ENCODE data around the gene ABCB6. TPM values are rescaled to one million over a fixed set of nuclear protein-coding genes. Genes with fewer than 3 reads are reported as not detected.

ABCB6 gene
- total RNA-seq, 4 donors from 2014 or later: 22.7 to 43.2 (median 36.1) TPM

DNA sequence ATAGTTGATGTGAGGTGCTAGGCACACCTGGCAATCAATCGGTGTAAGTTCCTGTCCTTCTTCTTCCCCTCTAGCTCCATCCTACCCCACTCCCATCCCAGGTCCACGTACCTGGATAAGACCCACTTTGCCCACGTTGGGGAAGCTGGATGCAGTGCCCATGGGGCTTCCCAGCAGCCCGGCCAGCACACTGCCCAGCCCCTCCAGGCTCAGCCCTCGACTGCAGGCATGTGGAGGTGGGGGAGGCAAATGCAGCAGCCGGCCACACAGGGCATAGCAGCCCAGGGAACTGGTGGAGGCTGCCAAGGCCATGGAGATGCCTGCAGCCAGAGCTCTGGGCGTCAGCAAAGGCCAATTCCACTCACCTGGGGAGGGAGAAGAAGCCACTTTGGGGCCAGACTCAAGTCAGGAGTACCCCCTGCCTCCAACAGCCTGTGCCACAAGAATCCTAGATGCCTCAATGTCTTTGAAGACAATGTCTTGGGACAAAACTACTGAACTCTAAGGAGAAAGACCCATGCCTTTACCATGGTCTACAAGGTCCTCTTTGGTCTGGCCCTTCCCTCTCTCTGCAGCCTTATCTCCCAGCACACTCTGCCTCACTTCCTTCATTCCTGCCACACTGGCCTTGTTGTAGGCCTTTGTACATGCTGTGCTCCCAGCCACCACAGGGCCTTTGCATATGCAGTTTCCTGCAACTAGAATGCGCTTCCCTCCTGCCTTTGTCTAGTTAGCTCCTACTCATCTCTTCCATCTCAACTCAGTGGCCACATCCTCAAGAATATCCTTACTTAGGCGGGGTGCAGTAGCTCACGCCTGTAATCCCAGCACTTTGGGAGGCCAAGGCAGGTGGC lies 53.5 kb downstream of the ABCB6 start:
- WGBS, 2 donors: 76 to 80% methylated on average over 10 of the region's 10 CpGs
- no peak for DNase-seq (ENCODE audit: low spot score in 2 of 2)

DNA sequence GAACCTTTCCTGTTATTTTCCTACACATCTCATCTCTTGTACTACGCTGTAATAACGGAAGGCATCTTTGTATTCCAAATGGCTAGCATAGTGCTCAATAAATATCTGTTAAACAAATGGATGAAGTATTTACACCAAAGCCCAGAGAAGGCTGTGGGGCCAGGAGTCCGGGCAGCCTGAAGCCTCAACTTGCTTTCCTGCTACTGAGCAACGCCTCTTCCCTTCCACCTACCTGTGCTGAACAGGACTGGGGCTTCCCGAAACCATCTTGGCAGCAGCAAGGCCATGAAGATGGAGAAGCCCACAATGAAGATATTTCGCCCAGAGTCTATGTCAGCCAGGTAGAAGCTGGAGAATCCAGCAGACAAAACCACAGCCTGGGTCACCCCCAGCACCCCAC lies 55.6 kb downstream of the ABCB6 start:
- Histone ChIP-seq H3K4me3 (no peak overlapping the region), H3K36me3 (peaks cover 0 to 2% (median 0%) of the 10 kb centered on the region in 3 donors), H3K27ac (no peak overlapping the region), H3K9me3 (no peaks in the 10 kb centered on the region), H3K4me1 (peaks cover 0 to 15% (median 12%) of the 10 kb centered on the region in 4 donors), H3K27me3 (no peaks in the 10 kb centered on the region)
- WGBS, 2 donors: 91 to 93% methylated on average over 6 of the region's 6 CpGs
- no peak for DNase-seq (ENCODE audit: low spot score in 2 of 2)
- TF ChIP-seq, protein P1, sequence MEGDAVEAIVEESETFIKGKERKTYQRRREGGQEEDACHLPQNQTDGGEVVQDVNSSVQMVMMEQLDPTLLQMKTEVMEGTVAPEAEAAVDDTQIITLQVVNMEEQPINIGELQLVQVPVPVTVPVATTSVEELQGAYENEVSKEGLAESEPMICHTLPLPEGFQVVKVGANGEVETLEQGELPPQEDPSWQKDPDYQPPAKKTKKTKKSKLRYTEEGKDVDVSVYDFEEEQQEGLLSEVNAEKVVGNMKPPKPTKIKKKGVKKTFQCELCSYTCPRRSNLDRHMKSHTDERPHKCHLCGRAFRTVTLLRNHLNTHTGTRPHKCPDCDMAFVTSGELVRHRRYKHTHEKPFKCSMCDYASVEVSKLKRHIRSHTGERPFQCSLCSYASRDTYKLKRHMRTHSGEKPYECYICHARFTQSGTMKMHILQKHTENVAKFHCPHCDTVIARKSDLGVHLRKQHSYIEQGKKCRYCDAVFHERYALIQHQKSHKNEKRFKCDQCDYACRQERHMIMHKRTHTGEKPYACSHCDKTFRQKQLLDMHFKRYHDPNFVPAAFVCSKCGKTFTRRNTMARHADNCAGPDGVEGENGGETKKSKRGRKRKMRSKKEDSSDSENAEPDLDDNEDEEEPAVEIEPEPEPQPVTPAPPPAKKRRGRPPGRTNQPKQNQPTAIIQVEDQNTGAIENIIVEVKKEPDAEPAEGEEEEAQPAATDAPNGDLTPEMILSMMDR (IDR thresholded peaks at IDR 0.05): no peak
- TF ChIP-seq POLR2A (IDR thresholded peaks at IDR 0.05) (no peak), EP300 (IDR thresholded peaks at IDR 0.05) (no peak)

More for the DNA sequence above, 53.5 kb downstream of the ABCB6 start:
- H3K9me3 ChIP-seq: no peaks in the 10 kb centered on the region
- H3K4me1 ChIP-seq: peaks cover 0 to 8% (median 6%) of the 10 kb centered on the region in 4 donors
- no peak overlapping the region for H3K27ac ChIP-seq
- H3K4me3 ChIP-seq: no peak overlapping the region
- H3K27me3 ChIP-seq: no peaks in the 10 kb centered on the region
- no peaks in the 10 kb centered on the region for H3K36me3 ChIP-seq
- TF ChIP-seq EP300 (IDR thresholded peaks at IDR 0.05) (no peak), POLR2A (IDR thresholded peaks at IDR 0.05) (no peak)
- TF ChIP-seq, protein P1 (IDR thresholded peaks at IDR 0.05): no peak

DNA sequence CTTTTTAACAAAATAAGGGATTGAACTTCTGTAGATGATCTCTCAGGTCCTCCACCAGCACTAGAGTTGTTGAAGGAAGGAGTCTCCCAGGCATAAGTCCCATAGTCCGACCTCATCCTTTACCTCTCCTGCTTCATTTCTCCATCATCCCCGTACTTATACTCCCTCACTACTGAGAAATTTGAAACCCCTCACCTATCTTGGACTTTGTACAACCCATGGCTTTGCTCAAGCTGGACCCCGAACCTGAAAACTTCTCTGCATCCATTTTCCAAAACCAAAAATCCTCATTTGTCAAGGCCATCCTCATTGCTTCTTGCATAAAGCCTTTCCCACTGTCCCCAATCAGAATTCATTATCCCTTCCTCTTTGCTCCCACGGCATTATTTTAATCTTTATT lies 57.7 kb downstream of the ABCB6 start:
- Histone ChIP-seq H3K4me1 (peaks cover 0 to 15% (median 12%) of the 10 kb centered on the region in 4 donors), H3K36me3 (peaks cover 0 to 23% (median 0%) of the 10 kb centered on the region in 3 donors), H3K4me3 (peak overlapping the region; percentile 71 to 83 (median 78)), H3K27me3 (no peaks in the 10 kb centered on the region), H3K27ac (peak overlapping the region; percentile 91 to 99 (median 96)), H3K9me3 (no peaks in the 10 kb centered on the region)
- TF ChIP-seq POLR2A (IDR thresholded peaks at IDR 0.05) (no peak), EP300 (IDR thresholded peaks at IDR 0.05) (no peak)
- TF ChIP-seq, protein P1 (IDR thresholded peaks at IDR 0.05): no peak
- 75 to 77% methylated on average over 4 of the region's 4 CpGs for WGBS, 2 donors
- DNase-seq (ENCODE audit: low spot score in 2 of 2): no peak

DNA sequence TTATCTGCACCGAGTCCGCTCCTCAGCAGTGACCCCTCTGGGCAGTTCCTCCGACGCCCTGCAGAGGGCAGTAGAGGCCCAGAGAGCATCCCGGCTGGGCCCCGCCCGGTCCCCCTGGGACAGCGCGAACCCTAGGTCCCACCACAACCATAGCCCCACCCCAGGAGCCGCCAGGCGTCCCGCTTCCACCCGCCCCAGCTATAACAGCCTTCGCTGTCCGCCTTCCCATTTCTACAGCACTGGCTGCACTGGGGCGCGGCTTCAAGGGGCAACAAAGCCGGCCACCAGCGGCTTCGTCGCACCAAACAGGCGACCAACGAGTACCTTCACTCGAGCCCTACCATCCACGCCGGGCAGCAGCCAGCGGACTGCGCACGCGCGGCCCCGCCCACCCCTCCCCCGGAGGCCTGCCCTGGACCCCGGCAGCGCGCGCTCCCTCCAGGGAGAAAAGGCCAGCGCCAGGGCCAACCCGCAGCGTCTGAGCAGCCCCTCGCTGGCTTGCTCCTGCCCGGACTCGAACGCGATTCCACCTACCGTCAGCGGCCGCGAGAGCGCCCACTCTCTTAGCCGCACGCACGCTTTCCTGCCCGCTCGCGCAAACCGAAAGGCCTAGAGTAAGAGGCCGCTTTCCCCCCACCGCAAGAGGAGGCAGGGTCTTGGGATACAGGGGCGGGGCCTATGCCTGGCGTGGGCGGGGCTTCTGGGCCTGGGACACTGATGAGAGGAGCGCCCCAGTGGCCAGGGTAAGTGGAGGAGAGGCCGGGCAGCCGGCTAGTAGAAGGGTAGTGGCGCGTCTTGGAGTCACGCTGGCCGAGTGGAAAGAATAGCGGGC lies 58.4 kb downstream of the ABCB6 start, which contains the start of gene NHEJ1:
Gene NHEJ1, minus strand, starts transcription at position 630 of the 832 bp plus-strand sequence. CDS start 2,453 bp downstream, outside the sequence.
- WGBS, 2 donors: 0 to 1% methylated on average over 46 to 57 of the region's 70 CpGs

More for the DNA sequence above, 58.4 kb downstream of the ABCB6 start, which contains the start of gene NHEJ1:
- peak within 1 kb of the TSS; percentile 71 to 83 (median 78) for H3K4me3 ChIP-seq
- peak within 1 kb of the TSS; percentile 91 to 99 (median 96) for H3K27ac ChIP-seq
- no peaks in the 10 kb centered on the region for H3K9me3 ChIP-seq
- TF ChIP-seq POLR2A (IDR thresholded peaks at IDR 0.05) (peak; percentile 62 to 78), EP300 (IDR thresholded peaks at IDR 0.05) (peak; percentile 40 to 92)
- TF ChIP-seq, protein P1 (IDR thresholded peaks at IDR 0.05): peak; percentile 96 to 100 (median 99)
- H3K27me3 ChIP-seq: no peaks in the 10 kb centered on the region
- DNase-seq (ENCODE audit: low spot score in 2 of 2): peak; percentile 99
- H3K36me3 ChIP-seq: peaks cover 0 to 29% (median 0%) of the 10 kb centered on the region in 3 donors
- H3K4me1 ChIP-seq: peaks cover 0 to 15% (median 12%) of the 10 kb centered on the region in 4 donors

Other genes starting within 250 kb of the ABCB6 start
- gene FEV, start 233.8 kb downstream of the ABCB6 start, total RNA-seq: not detected
- gene CRYBA2, start 225.5 kb downstream of the ABCB6 start, total RNA-seq: not detected
- gene CFAP65, start 177.4 kb downstream of the ABCB6 start, total RNA-seq: not detected
- under 1 TPM in 1 of 4 donors, not detected in 3; 0.63 TPM for gene IHH, start 158.0 kb downstream of the ABCB6 start, total RNA-seq
- gene NHEJ1, start 58.1 kb downstream of the ABCB6 start, total RNA-seq: 10 to 100 TPM; 12.9 to 27.4 (median 17.6) TPM
- gene SLC23A3, start 48.9 kb downstream of the ABCB6 start, total RNA-seq: under 1 TPM in 3 of 4 donors, not detected in 1; 0.21 to 0.98 (median 0.30) TPM
- 10 to 100 TPM; 38.8 to 51.3 (median 49.4) TPM for gene CNPPD1, start 42.0 kb downstream of the ABCB6 start, total RNA-seq
- 10 to 100 TPM; 45.8 to 59.4 (median 54.3) TPM for gene RETREG2, start 40.7 kb downstream of the ABCB6 start, total RNA-seq
- gene ZFAND2B, start 12.2 kb downstream of the ABCB6 start, total RNA-seq: 10 to 100 TPM; 30.3 to 58.8 (median 50.5) TPM
- gene ATG9A, start 10.7 kb upstream of the ABCB6 start, total RNA-seq: 10 to 100 TPM; 23.4 to 40.0 (median 30.5) TPM
- 100 to 1,000 TPM in 2 of 4 donors, 10 to 100 TPM in 2; 84.5 to 106 (median 97.6) TPM for gene ANKZF1, start 10.8 kb upstream of the ABCB6 start, total RNA-seq
- gene GLB1L, start 26.5 kb upstream of the ABCB6 start, total RNA-seq: 10 to 100 TPM in 2 of 4 donors, 1 to 10 TPM in 2; 6.7 to 13.1 (median 9.6) TPM
- gene STK16, start 26.5 kb upstream of the ABCB6 start, total RNA-seq: 10 to 100 TPM in 3 of 4 donors, 1 to 10 TPM in 1; 9.6 to 17.7 (median 15.3) TPM
- not detected for gene TUBA4B, start 34.3 kb upstream of the ABCB6 start, total RNA-seq
- 10 to 100 TPM in 1 of 4 donors, 1 to 10 TPM in 3; 8.0 to 24.6 (median 9.4) TPM for gene TUBA4A, start 35.0 kb upstream of the ABCB6 start, total RNA-seq
- 100 to 1,000 TPM in 3 of 4 donors, 10 to 100 TPM in 1; 95.7 to 106 (median 102) TPM for gene DNAJB2, start 60.4 kb upstream of the ABCB6 start, total RNA-seq
- gene PTPRN, start 90.4 kb upstream of the ABCB6 start, total RNA-seq: not detected
- gene RESP18, start 113.8 kb upstream of the ABCB6 start, total RNA-seq: not detected
- gene DNPEP, start 169.0 kb upstream of the ABCB6 start, total RNA-seq: 10 to 100 TPM; 35.2 to 88.1 (median 52.6) TPM
- 10 to 100 TPM; 20.7 to 50.4 (median 25.0) TPM for gene DES, start 199.4 kb upstream of the ABCB6 start, total RNA-seq
- gene SPEG, start 215.9 kb upstream of the ABCB6 start, total RNA-seq: 10 to 100 TPM in 1 of 4 donors, 1 to 10 TPM in 3; 6.7 to 10.2 (median 8.1) TPM

All from tibial nerve (tissue), 4 donors.